Activated gamma-delta T cell treated with Interleukin-2 at 50 U/mL for 16 hours (primary cell): Measurements from ENCODE around the gene AWAT2.
A peak's percentile ranks its signal among the peaks of the same experiment; 100 is the strongest.
"Not testable (repeated sequence)": the region's sequence is repeated elsewhere in the genome, so short reads cannot be mapped to it uniquely, and the experiment has no call there.

Experiments
- DNase-seq: peaks from one replicate; pipeline ENCODE4 v3.0.0-alpha.2; 2020

Gene AWAT2

DNA sequence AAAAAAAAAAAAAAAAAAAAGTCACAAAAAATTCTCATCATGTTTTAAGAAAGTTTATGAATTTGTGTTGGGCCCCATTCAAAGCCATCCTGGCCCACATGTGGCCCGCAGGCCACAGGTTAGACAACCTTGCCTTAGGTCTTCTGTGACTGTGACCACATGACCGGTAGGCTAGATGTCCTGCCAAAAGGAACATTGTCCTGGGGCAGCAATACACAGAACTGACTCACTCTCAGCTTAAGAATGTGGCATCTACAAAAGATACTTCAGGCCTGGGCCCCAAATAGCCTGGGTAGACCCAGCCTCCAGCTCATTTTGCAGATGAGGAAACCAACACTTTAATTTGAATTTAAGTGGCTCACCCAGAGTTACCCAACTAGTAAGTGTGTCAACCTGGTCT is 10.0 kb downstream of the AWAT2 start:
- no peak for DNase-seq

GRCh38 chrX:70038951-70039350 is 10.8 kb downstream of the AWAT2 start:
- DNase-seq: no peak

GRCh38 chrX:70038515-70038914 is 11.2 kb downstream of the AWAT2 start:
- no peak for DNase-seq

DNA sequence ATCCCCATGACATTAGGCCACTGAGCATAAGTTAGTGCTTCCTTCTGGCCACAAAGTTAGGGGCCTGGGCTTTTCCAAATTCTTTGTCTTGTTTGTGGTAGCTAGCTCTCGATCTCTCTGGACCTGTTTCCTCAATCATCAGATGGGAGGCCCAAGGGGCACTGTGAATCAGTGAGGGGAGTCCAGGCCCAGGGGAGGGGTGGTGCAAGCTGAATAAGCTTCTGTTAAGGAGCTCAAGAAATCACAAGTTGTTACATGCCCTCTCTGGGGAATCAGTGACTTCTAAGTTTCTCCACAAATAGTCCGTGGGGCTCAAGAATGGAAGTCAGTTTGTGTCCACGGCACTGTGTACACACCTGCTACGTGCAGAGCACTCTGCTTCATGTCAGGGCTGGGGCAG is 15.1 kb downstream of the AWAT2 start:
- DNase-seq: no peak

- DNase-seq: no peak
These were observed 16.2 kb downstream of the AWAT2 start for GRCh38 chrX:70033348-70034051.

- no peak for DNase-seq
These were observed 16.9 kb downstream of the AWAT2 start for GRCh38 chrX:70032792-70033191.

DNA sequence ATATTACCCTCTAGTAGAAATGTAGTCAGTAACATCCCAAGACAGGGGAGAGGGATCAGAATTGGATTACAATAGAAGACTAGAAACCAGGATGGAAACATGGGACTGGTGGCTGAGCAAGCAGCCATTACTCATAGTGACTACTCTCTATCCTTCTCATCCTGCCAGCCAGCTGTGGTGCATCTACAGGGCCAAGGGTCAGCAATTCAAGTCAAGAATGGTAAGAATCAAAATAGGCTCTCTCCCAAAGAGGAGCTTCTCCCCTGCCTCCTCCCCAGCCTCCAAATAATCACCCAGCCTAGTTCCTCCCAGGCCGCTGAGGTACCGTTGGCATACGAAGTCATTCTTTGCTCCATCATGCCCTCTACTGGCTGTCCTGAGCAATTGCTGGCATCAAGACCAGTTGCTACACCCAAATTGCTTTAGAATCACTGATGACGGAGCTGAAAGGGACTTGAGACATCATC is 19.4 kb downstream of the AWAT2 start:
- DNase-seq: peak; percentile 13

GRCh38 chrX:70029863-70030262 is 19.9 kb downstream of the AWAT2 start:
- DNase-seq: no peak

DNA sequence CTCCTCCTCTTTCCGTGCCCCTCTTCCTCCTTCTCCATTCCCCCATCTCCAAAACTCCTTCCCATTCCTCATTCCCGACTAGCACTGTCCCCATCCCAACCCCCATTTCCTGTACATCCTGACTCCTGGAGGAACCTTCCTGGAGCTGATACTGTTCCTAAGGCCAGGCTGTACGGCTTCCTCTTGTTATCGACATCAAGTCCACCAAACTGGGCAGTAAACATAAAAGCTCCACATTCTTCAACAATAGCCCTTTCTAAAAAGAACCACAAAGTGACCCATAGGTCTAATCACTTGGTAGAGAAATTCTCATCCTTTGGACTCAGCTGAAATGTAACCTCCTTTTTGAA is 22.9 kb downstream of the AWAT2 start:
- DNase-seq: no peak

DNA sequence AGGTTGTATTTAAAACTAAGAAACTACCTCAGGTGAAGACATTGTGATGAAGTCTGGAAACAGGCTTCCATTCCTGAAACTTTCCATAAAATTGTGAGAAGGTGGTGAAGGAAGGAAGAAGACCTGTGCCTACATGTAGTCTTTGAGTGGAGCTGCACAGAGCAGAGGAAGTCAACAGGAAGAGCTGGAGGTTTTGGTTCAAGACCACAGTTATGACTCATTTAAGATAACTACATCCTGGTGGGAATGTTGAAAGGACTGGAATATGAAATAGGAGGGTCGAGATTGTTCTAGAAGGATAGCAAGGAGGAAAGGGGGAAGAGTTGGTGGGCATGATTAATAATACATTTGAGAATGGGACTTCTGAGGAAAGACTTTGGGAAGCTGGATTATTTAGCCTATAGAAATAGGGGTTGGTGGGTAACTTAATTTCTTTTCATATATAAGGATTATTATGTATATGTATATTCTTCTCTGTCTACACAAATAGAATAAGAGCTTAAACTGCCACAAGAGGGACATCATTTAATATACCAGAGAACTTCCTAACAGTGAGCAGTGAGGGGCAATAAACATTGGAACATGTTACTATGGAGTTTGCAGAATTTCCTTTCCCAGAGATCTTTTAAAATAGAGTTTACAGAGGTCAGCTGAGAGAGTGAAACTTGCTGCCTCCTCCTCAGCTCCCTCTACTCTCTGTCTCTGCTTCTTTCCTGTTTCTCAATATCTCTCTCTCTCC is 23.5 kb downstream of the AWAT2 start:
- no peak for DNase-seq

- no peak for DNase-seq
These were observed 24.3 kb downstream of the AWAT2 start for GRCh38 chrX:70025464-70025863.

DNA sequence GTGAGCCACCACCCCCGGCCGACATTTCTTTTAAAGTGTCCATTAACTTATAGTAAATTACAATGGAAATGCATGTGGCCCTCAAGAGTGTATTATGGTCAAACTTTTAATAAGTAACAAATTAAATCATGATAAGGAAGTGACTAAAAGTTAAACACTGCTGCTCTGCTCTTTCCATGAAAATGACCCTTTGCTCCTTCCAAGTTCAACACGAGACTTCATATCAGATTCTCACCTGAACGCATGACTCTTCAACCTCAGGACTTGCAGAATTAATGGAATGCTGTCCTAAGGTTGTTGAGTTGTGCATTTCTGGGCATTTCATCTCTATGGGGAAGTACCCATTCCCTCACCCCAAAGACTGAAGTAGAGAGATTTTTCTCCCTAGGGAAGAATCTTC is 27.1 kb downstream of the AWAT2 start:
- DNase-seq: no peak

DNA sequence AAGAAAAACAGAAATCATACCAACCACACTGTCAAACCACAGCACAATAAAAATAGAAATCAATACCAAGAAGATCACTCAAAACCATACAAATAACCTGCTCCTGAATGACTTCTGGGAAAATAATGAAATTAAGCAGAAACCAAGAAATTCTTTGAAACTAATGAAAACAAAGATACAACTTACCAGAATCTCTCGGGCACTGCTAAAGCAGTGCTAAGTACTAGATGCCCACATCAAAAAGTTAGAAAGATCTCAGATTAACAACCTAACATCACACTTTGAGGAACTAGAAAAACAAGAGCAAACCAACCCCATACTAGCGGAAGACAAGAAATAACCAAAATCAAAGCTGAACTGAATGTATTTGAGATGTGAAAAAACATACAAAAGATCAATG is 33.2 kb downstream of the AWAT2 start:
- DNase-seq: no peak

GRCh38 chrX:70013466-70014381 is 36.0 kb downstream of the AWAT2 start:
- DNase-seq: no peak

- no peak for DNase-seq
These were observed 37.0 kb downstream of the AWAT2 start for GRCh38 chrX:70012756-70013155.

DNA sequence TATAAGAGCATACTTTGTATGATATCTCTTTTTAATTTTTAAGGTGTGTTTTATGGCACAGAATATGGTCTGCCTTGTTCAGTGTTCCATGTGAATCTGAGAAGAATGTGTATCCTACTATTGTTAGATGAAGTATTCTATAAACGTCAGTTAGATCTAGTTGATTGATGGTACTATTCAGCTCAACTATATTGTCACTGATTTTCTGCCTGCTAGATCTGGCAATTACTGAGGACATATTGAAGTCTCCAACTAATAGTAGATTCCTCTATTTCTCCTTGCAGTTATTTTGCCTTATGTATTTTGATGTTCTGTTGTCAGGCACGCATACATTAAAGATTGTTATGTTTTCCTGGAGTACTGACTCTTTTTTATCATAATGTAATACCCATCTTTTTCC is 39.8 kb downstream of the AWAT2 start:
- DNase-seq: no peak

DNA sequence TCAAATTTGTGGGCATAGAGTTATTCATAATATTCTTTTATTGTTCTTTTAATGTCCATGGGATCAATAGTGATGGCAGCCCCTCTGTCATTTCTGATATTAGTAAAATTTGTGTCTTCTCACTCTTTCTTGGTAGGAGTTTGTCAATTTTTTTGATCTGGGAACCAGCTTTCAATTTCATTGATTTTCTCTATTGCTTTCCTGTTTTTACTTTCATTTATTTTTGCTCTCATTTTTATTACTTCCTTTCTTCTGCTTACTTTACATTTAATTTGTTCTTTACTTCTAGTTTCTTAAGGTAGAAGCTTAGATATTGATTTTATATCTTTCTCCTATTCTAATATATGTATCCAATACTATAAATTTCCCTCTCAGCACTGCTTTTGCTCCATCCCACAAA is 40.7 kb downstream of the AWAT2 start:
- DNase-seq: no peak

DNA sequence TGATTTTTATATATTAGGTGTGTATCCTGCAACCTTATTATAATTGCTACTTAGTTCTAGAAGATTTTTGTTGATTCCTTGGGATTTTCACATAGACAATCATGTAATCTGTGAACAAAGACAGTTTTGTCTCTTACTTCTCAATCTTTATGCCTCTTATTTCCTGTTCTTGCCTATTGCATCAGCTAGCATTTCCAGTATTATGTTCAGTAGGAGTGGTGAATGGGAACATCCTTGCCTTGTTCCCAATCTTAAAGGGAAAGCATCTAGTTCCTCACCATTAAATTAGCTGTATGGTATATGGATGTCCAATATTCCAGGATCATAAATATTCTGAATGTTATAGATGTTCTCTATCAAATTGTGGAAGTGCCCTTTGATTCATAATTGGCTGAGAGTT is 41.8 kb downstream of the AWAT2 start:
- DNase-seq: no peak

DNA sequence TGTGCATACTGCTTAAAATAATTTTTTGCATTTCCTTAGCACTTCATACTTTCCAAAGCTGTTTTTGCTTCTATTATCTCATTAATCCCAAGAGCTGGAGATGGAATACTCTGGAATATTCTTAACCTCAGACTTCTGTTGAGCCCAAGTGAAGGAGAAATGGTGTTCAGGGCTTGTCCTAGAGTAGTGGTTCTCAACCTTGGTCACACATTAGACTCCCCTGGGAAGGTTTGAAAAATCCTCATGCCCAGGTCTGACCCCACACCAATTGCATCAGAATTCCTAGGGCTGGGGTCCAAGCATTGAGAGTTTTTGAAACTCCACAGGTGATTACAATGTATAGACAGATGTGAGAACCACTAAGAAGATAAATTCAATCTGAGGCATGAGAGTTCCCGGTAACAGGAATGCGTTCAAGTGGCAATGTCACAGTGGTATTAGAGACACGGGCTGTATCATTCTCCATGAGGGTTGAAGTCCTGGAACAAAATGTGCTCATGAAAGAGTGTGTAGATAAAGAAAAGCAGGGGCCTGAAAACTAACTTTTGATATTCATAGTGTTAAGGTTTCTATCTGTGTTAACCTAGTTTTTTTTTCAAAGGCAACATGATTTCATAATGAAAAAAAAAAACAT is 47.9 kb downstream of the AWAT2 start:
- no peak for DNase-seq

GRCh38 chrX:70001269-70001668 is 48.5 kb downstream of the AWAT2 start:
- DNase-seq: no peak

- DNase-seq: not testable (repeated sequence)
These were observed 51.4 kb downstream of the AWAT2 start for GRCh38 chrX:69998299-69998698.

DNA sequence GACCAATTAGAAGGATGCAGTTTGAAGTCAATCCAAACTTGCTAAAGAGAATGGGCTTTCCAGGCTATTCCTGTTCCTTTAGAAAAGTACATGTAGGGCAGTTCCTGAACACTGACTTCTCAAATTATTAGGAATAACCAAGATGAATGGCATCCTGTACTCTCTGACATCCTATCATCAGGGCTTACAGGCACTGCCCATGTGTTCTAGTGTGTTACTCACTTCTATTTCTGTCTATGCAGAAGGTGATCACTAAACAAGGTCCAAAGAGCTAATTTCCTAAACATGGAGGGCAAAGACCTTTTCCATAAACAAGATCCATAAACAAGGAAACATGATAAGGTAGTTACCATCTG is 53.6 kb downstream of the AWAT2 start:
- DNase-seq: no peak
